ENCODE measurements around the gene ST8SIA1. TPM values are rescaled to one million over a fixed set of nuclear protein-coding genes. Genes with fewer than 3 reads are reported as not detected.

ST8SIA1 gene
- total and polyA plus RNA-seq, 3 experiments from 2014 or later: 4.5 to 11.4 (median 10.2) TPM

DNA sequence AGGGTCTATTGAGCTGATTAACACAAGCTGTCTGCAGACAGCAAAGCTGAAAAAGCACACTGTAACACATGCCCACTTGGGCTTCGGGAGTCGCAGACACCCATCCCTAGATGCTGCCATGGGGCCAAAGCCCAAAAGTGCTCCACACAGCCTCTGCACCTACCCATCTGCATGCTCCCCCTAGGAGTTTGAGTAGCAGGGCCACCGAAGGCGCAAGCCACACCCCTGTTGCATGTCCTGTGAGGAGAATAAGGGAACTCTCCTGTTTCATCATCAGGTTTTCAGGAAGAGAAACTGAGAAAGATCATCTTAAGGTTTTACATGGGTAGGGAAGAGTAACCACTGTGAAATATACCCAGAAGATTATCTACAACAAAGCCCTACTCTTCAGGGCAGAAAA, 5.6 kb upstream of the ST8SIA1 start:
- Mint-ChIP-seq H3K4me3 (no peak overlapping the region), H3K27me3 (peaks cover 0 to 5% of the 10 kb centered on the region in 2 donors), H3K9me3 (peaks cover 0 to 3% (median 2%) of the 10 kb centered on the region in 5 donors), H3K27ac (no peak overlapping the region), H3K4me1 (peaks cover 4 to 11% (median 8%) of the 10 kb centered on the region in 3 donors), H3K36me3 (peaks cover 4 to 10% (median 5%) of the 10 kb centered on the region in 3 donors)
- no peak for DNase-seq
- Histone ChIP-seq H3K27me3 (ENCODE audit: insufficient read depth, low read length, poor library complexity, severe bottlenecking) (no peaks in the 10 kb centered on the region), H3K4me1 (ENCODE audit: insufficient read depth, low read length) (no peaks in the 10 kb centered on the region), H3K27ac (ENCODE audit: low read depth, low read length) (no peak overlapping the region), H3K4me3 (ENCODE audit: low read length) (no peak overlapping the region), H3K36me3 (ENCODE audit: insufficient read depth, low read length) (no peaks in the 10 kb centered on the region), H3K9me3 (ENCODE audit: low read length) (no peaks in the 10 kb centered on the region)
- CTCF ChIA-PET: no interaction called here
- POLR2A ChIA-PET: no interaction called here

DNA sequence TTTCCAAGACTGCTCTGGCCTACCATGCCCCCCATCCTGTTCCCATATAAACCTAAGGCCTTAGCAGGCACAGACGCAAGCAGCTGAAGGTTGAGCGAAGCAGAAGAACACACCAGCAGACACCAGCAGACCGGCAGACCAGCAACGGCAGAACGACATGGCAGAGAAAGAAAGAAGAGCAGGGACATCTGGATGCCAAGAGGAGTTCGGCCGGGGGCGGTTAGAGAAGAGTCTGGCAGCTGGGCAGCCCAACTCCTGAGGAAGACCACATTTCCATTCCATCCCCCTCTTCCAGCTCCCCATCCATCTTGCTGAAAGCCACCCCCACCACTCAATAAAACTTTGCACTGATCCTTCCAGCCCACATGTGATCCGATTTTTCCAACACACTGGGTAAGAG, 5.2 kb upstream of the ST8SIA1 start:
- no peak overlapping the region for H3K4me3 Mint-ChIP-seq
- peaks cover 0 to 9% of the 10 kb centered on the region in 2 donors for H3K27me3 Mint-ChIP-seq
- H3K9me3 Mint-ChIP-seq: peaks cover 0 to 3% (median 2%) of the 10 kb centered on the region in 5 donors
- no peak for DNase-seq
- ChIA-PET POLR2A (no interaction called here), CTCF (no interaction called here)
- H3K4me1 ChIP-seq (ENCODE audit: insufficient read depth, low read length): no peaks in the 10 kb centered on the region
- H3K36me3 ChIP-seq (ENCODE audit: insufficient read depth, low read length): no peaks in the 10 kb centered on the region
- no peaks in the 10 kb centered on the region for H3K9me3 ChIP-seq (ENCODE audit: low read length)
- H3K27ac ChIP-seq (ENCODE audit: low read depth, low read length): no peak overlapping the region
- peaks cover 4 to 11% (median 8%) of the 10 kb centered on the region in 3 donors for H3K4me1 Mint-ChIP-seq
- H3K36me3 Mint-ChIP-seq: peaks cover 5 to 10% (median 8%) of the 10 kb centered on the region in 3 donors
- H3K27ac Mint-ChIP-seq: no peak overlapping the region
- no peaks in the 10 kb centered on the region for H3K27me3 ChIP-seq (ENCODE audit: insufficient read depth, low read length, poor library complexity, severe bottlenecking)
- no peak overlapping the region for H3K4me3 ChIP-seq (ENCODE audit: low read length)

DNA sequence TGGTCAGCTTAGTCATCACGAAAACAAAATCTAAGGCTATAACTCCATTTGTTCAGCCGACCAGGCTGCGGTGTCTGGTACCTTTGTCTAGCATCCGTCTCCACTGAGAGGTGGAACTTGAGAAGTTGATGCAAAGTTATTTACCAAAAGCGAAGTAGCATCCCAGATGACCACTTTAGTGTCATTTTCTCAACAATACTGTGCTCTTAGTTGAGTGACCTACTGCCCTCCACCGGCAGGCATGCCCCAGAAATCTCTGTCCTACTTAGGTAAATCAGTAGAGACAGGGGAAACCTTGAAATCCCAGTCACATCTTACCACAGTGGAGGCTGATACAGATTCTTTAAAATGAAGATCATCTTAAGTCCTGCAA, 1.3 kb upstream of the ST8SIA1 start:
- Mint-ChIP-seq H3K4me1 (peaks cover 31 to 40% (median 38%) of the 10 kb centered on the region in 3 donors), H3K4me3 (peak overlapping the region; percentile 90 to 99 (median 97)), H3K27me3 (peaks cover 0 to 12% of the 10 kb centered on the region in 2 donors), H3K27ac (peak overlapping the region; percentile 89 to 98 (median 92)), H3K36me3 (peaks cover 0 to 23% (median 0%) of the 10 kb centered on the region in 3 donors), H3K9me3 (peaks cover 0 to 2% (median 0%) of the 10 kb centered on the region in 5 donors)
- peak overlapping the region; percentile 73 for H3K27ac ChIP-seq (ENCODE audit: low read depth, low read length)
- POLR2A ChIA-PET: interaction anchor here (0.6 to 3.5 kb wide), 9 partner anchors 35 to 288 kb away, joined by 3 to 57 read pairs (median 7); partner anchors contain the start of gene C2CD5
- CTCF ChIA-PET: interaction anchor here (0.8 to 3.7 kb wide), 43 partner anchors 12 to 637 kb away, joined by 3 to 41 read pairs (median 4); partner anchors contain the start of gene CMAS
- H3K9me3 ChIP-seq (ENCODE audit: low read length): no peaks in the 10 kb centered on the region
- no peaks in the 10 kb centered on the region for H3K27me3 ChIP-seq (ENCODE audit: insufficient read depth, low read length, poor library complexity, severe bottlenecking)
- no peaks in the 10 kb centered on the region for H3K36me3 ChIP-seq (ENCODE audit: insufficient read depth, low read length)
- H3K4me3 ChIP-seq (ENCODE audit: low read length): peak overlapping the region; percentile 60
- peaks cover 21% of the 10 kb centered on the region for H3K4me1 ChIP-seq (ENCODE audit: insufficient read depth, low read length)
- no peak for DNase-seq

GRCh38 chr12:22333713-22334409, 646 bp downstream of the ST8SIA1 start:
- Mint-ChIP-seq H3K36me3 (peaks cover 0 to 29% (median 0%) of the 10 kb centered on the region in 3 donors), H3K27me3 (peaks cover 0 to 12% of the 10 kb centered on the region in 2 donors), H3K4me1 (peaks cover 49 to 59% (median 58%) of the 10 kb centered on the region in 3 donors), H3K27ac (peak overlapping the region; percentile 31 to 93 (median 79)), H3K9me3 (peaks cover 0 to 2% (median 0%) of the 10 kb centered on the region in 5 donors), H3K4me3 (peak overlapping the region; percentile 90 to 99 (median 97))
- Histone ChIP-seq H3K27me3 (ENCODE audit: insufficient read depth, low read length, poor library complexity, severe bottlenecking) (no peaks in the 10 kb centered on the region), H3K4me1 (ENCODE audit: insufficient read depth, low read length) (peaks cover 21% of the 10 kb centered on the region), H3K36me3 (ENCODE audit: insufficient read depth, low read length) (no peaks in the 10 kb centered on the region), H3K27ac (ENCODE audit: low read depth, low read length) (no peak overlapping the region), H3K4me3 (ENCODE audit: low read length) (peak overlapping the region; percentile 43), H3K9me3 (ENCODE audit: low read length) (no peaks in the 10 kb centered on the region)
- CTCF ChIA-PET: interaction anchor here (1.0 to 3.7 kb wide), 3 partner anchors 77 to 251 kb away, joined by 3 to 41 read pairs (median 4); no protein-coding TSS in a partner anchor
- POLR2A ChIA-PET: interaction anchor here (3.5 kb wide), 1 partner anchor 76 kb away, joined by 57 read pairs; no protein-coding TSS in a partner anchor
- DNase-seq: peak in 3 of 5 donors; percentile 5 to 52 (median 5)

DNA sequence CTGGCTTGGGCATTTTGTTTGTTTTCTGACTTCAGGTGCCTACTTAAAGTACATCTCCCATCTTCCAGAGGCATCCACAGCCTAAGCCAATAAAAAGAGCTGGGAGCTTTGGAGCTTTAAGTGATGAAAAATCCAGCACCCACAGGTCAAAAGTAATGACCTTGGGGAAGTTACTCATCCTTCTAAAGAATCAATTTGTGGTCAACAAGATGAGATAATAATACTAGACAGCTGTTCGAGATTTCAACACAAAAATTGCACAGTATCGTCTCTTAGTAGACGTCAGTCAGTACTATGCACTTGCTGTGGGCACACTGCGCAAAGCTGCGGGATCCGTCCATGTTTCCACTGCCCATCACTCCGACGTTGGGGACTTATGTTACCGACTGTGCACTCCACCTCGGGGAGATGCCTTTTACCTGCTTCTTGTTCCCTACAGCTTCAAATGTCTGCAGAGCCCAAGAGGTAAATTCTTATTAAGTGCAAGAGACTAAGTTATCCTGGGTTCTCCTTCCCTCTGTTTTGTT, 1.3 kb downstream of the ST8SIA1 start:
- Mint-ChIP-seq H3K9me3 (peaks cover 0 to 2% (median 0%) of the 10 kb centered on the region in 5 donors), H3K36me3 (peaks cover 0 to 29% (median 0%) of the 10 kb centered on the region in 3 donors), H3K27me3 (peaks cover 0 to 12% of the 10 kb centered on the region in 2 donors), H3K27ac (peak overlapping the region in 7 of 8 donors; percentile 31 to 93 (median 79)), H3K4me3 (peak overlapping the region; percentile 90 to 99 (median 97)), H3K4me1 (peaks cover 55 to 65% (median 64%) of the 10 kb centered on the region in 3 donors)
- H3K27me3 ChIP-seq (ENCODE audit: insufficient read depth, low read length, poor library complexity, severe bottlenecking): no peaks in the 10 kb centered on the region
- DNase-seq: no peak
- no peaks in the 10 kb centered on the region for H3K9me3 ChIP-seq (ENCODE audit: low read length)
- ChIA-PET CTCF (interaction anchor here (0.7 to 3.7 kb wide), 5 partner anchors 77 to 250 kb away, joined by 3 to 41 read pairs (median 3); no protein-coding TSS in a partner anchor), POLR2A (interaction anchor here (3.5 kb wide), 1 partner anchor 76 kb away, joined by 57 read pairs; no protein-coding TSS in a partner anchor)
- no peak overlapping the region for H3K27ac ChIP-seq (ENCODE audit: low read depth, low read length)
- peaks cover 21% of the 10 kb centered on the region for H3K4me1 ChIP-seq (ENCODE audit: insufficient read depth, low read length)
- H3K4me3 ChIP-seq (ENCODE audit: low read length): peak overlapping the region; percentile 43
- H3K36me3 ChIP-seq (ENCODE audit: insufficient read depth, low read length): no peaks in the 10 kb centered on the region

- Histone ChIP-seq H3K27me3 (ENCODE audit: insufficient read depth, low read length, poor library complexity, severe bottlenecking) (no peaks in the 10 kb centered on the region), H3K27ac (ENCODE audit: low read depth, low read length) (no peak overlapping the region), H3K36me3 (ENCODE audit: insufficient read depth, low read length) (no peaks in the 10 kb centered on the region), H3K4me1 (ENCODE audit: insufficient read depth, low read length) (peaks cover 21% of the 10 kb centered on the region), H3K9me3 (ENCODE audit: low read length) (no peaks in the 10 kb centered on the region), H3K4me3 (ENCODE audit: low read length) (no peak overlapping the region)
- peaks cover 0 to 29% (median 0%) of the 10 kb centered on the region in 3 donors for H3K36me3 Mint-ChIP-seq
- peaks cover 0 to 2% (median 0%) of the 10 kb centered on the region in 5 donors for H3K9me3 Mint-ChIP-seq
- no peak for DNase-seq
- H3K27ac Mint-ChIP-seq: peak overlapping the region in 7 of 8 donors; percentile 12 to 91 (median 80)
- peak overlapping the region; percentile 90 to 99 (median 97) for H3K4me3 Mint-ChIP-seq
- POLR2A ChIA-PET: no interaction called here
- CTCF ChIA-PET: interaction anchor here (2.5 to 3.7 kb wide), 2 partner anchors 78 to 111 kb away, joined by 7 to 41 read pairs; no protein-coding TSS in a partner anchor
- peaks cover 61 to 75% (median 74%) of the 10 kb centered on the region in 3 donors for H3K4me1 Mint-ChIP-seq
- peaks cover 0 to 12% of the 10 kb centered on the region in 2 donors for H3K27me3 Mint-ChIP-seq
Observed at GRCh38 chr12:22332202-22332601, 2.3 kb downstream of the ST8SIA1 start.

DNA sequence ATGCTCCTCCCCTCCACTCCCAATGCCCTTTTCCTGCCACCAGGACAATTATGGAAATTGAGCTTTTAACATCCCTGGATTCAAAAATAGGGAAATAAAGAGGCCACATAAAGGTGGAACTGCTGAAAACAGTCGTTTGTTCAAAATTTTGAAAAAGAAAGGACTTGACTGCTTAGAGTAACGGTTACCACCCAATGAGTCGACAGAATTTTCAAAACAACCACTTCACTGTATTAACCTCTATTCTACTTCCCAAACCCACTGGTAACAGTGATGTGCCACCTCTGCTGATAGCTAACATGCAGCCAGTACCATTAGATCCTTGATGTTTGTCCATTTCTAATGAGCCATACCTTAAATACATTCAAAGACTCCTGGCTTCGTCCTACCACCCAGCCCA, 4.9 kb downstream of the ST8SIA1 start:
- ChIA-PET CTCF (interaction anchor here (1.0 to 2.5 kb wide), 3 partner anchors 114 to 246 kb away, joined by 3 to 7 read pairs (median 3); no protein-coding TSS in a partner anchor), POLR2A (no interaction called here)
- Mint-ChIP-seq H3K36me3 (peaks cover 0 to 29% (median 0%) of the 10 kb centered on the region in 3 donors), H3K4me1 (peaks cover 73 to 88% (median 87%) of the 10 kb centered on the region in 3 donors), H3K9me3 (no peaks in the 10 kb centered on the region), H3K4me3 (peak overlapping the region in 6 of 7 donors; percentile 2 to 97 (median 26)), H3K27ac (peak overlapping the region in 7 of 8 donors; percentile 6 to 43 (median 15)), H3K27me3 (peaks cover 0 to 4% of the 10 kb centered on the region in 2 donors)
- no peak for DNase-seq
- H3K9me3 ChIP-seq (ENCODE audit: low read length): no peaks in the 10 kb centered on the region
- H3K4me1 ChIP-seq (ENCODE audit: insufficient read depth, low read length): peaks cover 21% of the 10 kb centered on the region
- no peak overlapping the region for H3K27ac ChIP-seq (ENCODE audit: low read depth, low read length)
- H3K27me3 ChIP-seq (ENCODE audit: insufficient read depth, low read length, poor library complexity, severe bottlenecking): no peaks in the 10 kb centered on the region
- no peak overlapping the region for H3K4me3 ChIP-seq (ENCODE audit: low read length)
- H3K36me3 ChIP-seq (ENCODE audit: insufficient read depth, low read length): no peaks in the 10 kb centered on the region

Data from CD8-positive, alpha-beta memory T cell (primary cell).